Mesendoderm (in vitro differentiated cells): Measurements from ENCODE around the gene GPHN.
A peak's percentile ranks its signal among the peaks of the same experiment; 100 is the strongest.

Experiments used
- DNase-seq: peaks from one replicate; pipeline ENCODE4 v3.0.0; 2013
- H2AK5ac ChIP-seq: 2 replicates; pipeline ENCODE4 v1.6.1; 2013; ENCODE audit warnings: low read length, inconsistent platforms
- H2BK120ac ChIP-seq: 2 replicates; pipeline ENCODE4 v1.6.1; 2013; ENCODE audit warnings: low read depth, mild to moderate bottlenecking, low read length, moderate library complexity, mixed read lengths
- H2BK15ac ChIP-seq: replicated peaks from 2 replicates; pipeline ENCODE4 v1.6.1; 2013; ENCODE audit warnings: low read depth, mild to moderate bottlenecking, moderate library complexity
- H2BK5ac ChIP-seq: 2 replicates; pipeline ENCODE4 v1.6.1; 2013; ENCODE audit warnings: low read length, inconsistent platforms
- H3K18ac ChIP-seq: 2 replicates; pipeline ENCODE4 v1.6.1; 2013; ENCODE audit warnings: mild to moderate bottlenecking, low read length, mixed read lengths
- H3K23ac ChIP-seq: one replicate; pipeline ENCODE4 v1.6.1; 2013; ENCODE audit warnings: low read length
- H3K27ac ChIP-seq: 2 replicates; pipeline ENCODE4 v1.5.1; 2013; ENCODE audit warnings: low read depth, mild to moderate bottlenecking, inconsistent platforms, low read length, moderate library complexity
- H3K27me3 ChIP-seq: 2 replicates; pipeline ENCODE4 v1.6.1; 2013; ENCODE audit warnings: low read length, control low read depth, mild to moderate bottlenecking, inconsistent platforms; ENCODE audit not compliant: insufficient read depth, poor library complexity
- H3K36me3 ChIP-seq: 2 replicates; pipeline ENCODE4 v1.6.1; 2013; ENCODE audit warnings: low read length, inconsistent platforms; ENCODE audit not compliant: control insufficient read depth, insufficient read depth
- H3K4ac ChIP-seq: one replicate; pipeline ENCODE4 v1.6.1; 2013; ENCODE audit warnings: low read depth, mild to moderate bottlenecking, low read length, moderate library complexity
- H3K4me1 ChIP-seq: 2 replicates; pipeline ENCODE4 v1.6.1; 2013; ENCODE audit warnings: low read depth, low read length, inconsistent platforms; ENCODE audit not compliant: control insufficient read depth
- H3K4me2 ChIP-seq: 2 replicates; pipeline ENCODE4 v1.6.1; 2013; ENCODE audit warnings: low read length
- H3K4me3 ChIP-seq: 2 replicates; pipeline ENCODE4 v1.5.1; 2013; ENCODE audit warnings: mild to moderate bottlenecking, low read length
- H3K56ac ChIP-seq: one replicate; pipeline ENCODE4 v1.6.1; 2013; ENCODE audit warnings: low read length
- H3K79me1 ChIP-seq: 2 replicates; pipeline ENCODE4 v1.6.1; 2013; ENCODE audit warnings: low read length, inconsistent platforms
- H3K79me2 ChIP-seq: 2 replicates; pipeline ENCODE4 v1.6.1; 2013; ENCODE audit warnings: mild to moderate bottlenecking, low read length; ENCODE audit not compliant: control insufficient read depth, insufficient read depth
- H3K9ac ChIP-seq: 2 replicates; pipeline ENCODE4 v1.6.1; 2013; ENCODE audit warnings: low read length, inconsistent platforms
- H4K5ac ChIP-seq: one replicate; pipeline ENCODE4 v1.6.1; 2013; ENCODE audit warnings: low read length
- H4K8ac ChIP-seq: one replicate; pipeline ENCODE4 v1.6.1; 2013; ENCODE audit warnings: low read depth, mild to moderate bottlenecking, control low read depth, low read length, moderate library complexity
- WGBS: extraction: QIAGEN DNeasy Blood & Tissue Kit; methylation state at CpG from one replicate; pipeline ENCODE4 v1.1.7; 2013; ENCODE audit warnings: low lambda C conversion rate, missing lambda C conversion rate; ENCODE audit not compliant: insufficient coverage; ENCODE audit errors: extremely low coverage; 5-methylcytosine and 5-hydroxymethylcytosine counted together

GPHN gene

DNA sequence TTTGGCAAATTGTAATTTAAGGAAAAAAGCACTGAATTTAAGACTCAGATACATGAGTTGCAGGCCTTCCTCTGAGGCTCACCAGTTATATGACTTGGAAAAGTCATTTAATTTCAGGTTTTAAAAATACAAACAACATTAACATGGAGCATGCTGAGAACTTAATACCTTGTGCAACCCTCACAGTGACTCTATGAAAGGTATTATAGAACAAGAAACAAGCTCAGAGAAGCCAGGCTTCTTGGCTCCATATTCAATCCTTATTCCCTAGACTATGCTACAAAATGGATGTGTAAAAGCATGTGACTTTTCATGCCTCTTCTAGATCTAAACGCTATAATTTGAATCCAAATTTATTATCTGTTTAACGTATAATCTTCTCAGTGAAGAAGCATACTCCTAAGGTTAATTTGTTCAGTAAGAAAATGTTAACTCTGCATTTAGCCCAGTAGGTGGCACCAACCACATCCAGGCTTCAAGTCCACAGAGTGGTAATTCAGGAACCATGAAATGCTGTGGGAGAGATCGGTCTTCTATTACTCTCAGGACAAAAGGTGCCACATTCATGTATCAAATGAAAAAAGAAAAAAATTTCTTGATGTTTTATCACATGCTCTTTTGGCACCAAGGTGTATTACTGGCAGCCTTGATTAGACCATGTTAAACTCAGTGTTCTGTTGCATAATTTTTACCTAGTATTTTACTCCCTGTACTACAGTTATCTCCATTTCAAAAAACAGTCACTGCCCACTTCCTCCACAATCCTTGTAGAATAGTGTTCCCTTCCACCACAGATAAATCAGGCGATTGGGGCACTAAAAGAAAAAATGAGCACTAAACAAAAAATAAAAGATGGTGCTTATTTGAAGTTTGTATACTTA, 12.5 kb upstream of the GPHN start:
- Histone ChIP-seq H2BK120ac (no peak overlapping the region), H3K27me3 (no peaks in the 10 kb centered on the region), H3K4me3 (no peak overlapping the region), H3K18ac (no peak overlapping the region), H3K27ac (no peak overlapping the region), H2BK15ac (no peak overlapping the region), H4K8ac (no peak overlapping the region), H3K79me1 (no peaks in the 10 kb centered on the region), H3K56ac (no peak overlapping the region), H2BK5ac (no peak overlapping the region), H2AK5ac (no peak overlapping the region), H3K36me3 (no peaks in the 10 kb centered on the region), H3K23ac (no peak overlapping the region), H3K9ac (no peak overlapping the region), H3K4me1 (no peaks in the 10 kb centered on the region), H3K4ac (no peak overlapping the region), H3K4me2 (no peak overlapping the region), H4K5ac (no peak overlapping the region), H3K79me2 (no peaks in the 10 kb centered on the region)
- peak; percentile 68 for DNase-seq
- no CpG with 5 or more reads among the region's 4 CpGs for WGBS

DNA sequence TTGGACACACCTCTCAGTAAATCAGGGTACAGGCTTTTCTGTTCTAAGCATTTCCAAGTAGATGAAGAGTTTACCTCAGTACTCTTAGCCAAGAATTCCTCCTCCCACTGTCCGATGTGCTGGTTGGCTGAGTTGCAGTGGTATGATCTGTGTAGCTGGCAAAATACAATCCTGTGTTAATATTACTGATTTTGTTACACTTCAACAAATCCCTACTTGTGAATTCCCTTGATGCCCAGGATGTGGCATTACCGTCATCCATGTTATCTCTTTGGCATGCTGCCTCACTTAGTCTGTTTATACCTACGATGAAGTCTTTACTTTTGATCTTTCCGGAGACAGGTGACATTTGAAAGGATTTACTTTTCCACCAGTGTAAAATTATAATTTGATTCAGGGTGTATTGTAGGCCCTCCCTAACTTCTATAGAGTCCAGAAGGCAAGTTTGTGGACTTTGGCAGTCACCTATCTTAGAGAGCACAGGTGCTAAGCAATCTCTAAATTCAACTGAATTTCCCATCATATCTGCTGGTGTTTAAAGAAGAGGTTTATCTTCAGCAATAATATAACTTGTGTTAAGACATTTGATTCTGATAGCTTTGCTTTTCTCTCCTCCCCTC, 11.6 kb upstream of the GPHN start:
- no peak overlapping the region for H3K4ac ChIP-seq
- no peak overlapping the region for H3K9ac ChIP-seq
- H4K5ac ChIP-seq: no peak overlapping the region
- H3K4me1 ChIP-seq: no peaks in the 10 kb centered on the region
- H3K36me3 ChIP-seq: no peaks in the 10 kb centered on the region
- H2BK5ac ChIP-seq: no peak overlapping the region
- no peak overlapping the region for H3K4me2 ChIP-seq
- H3K27ac ChIP-seq: no peak overlapping the region
- H2BK15ac ChIP-seq: no peak overlapping the region
- no peaks in the 10 kb centered on the region for H3K27me3 ChIP-seq
- H3K23ac ChIP-seq: no peak overlapping the region
- H2AK5ac ChIP-seq: no peak overlapping the region
- H3K79me2 ChIP-seq: no peaks in the 10 kb centered on the region
- H4K8ac ChIP-seq: no peak overlapping the region
- H3K56ac ChIP-seq: no peak overlapping the region
- H3K18ac ChIP-seq: no peak overlapping the region
- no peaks in the 10 kb centered on the region for H3K79me1 ChIP-seq
- no CpG with 5 or more reads among the region's 4 CpGs for WGBS
- DNase-seq: no peak
- no peak overlapping the region for H3K4me3 ChIP-seq
- H2BK120ac ChIP-seq: no peak overlapping the region

DNA sequence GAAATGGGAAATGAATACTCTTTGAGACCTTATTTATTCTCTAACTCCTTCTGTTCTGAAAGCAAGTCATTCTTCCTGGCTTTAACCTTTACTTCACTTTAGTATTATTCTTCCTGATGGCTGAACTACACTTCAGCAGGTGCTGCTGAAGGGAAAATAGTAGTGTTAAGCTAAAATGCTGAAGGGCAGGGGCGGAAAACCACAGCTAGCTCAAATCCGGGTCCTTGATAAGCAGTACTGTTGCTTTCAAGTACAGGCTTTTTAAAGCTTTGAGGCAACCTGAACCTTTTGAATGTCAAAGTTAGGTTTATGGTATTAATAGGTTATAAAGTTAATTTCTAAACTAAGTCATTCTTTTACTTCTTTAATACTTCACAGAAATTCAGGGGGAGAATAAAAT, 11.0 kb upstream of the GPHN start:
- H2BK15ac ChIP-seq: no peak overlapping the region
- H3K18ac ChIP-seq: no peak overlapping the region
- no peak overlapping the region for H3K27ac ChIP-seq
- H2BK120ac ChIP-seq: no peak overlapping the region
- no peak overlapping the region for H3K4me3 ChIP-seq
- no peak overlapping the region for H4K5ac ChIP-seq
- H3K9ac ChIP-seq: no peak overlapping the region
- no peak for DNase-seq
- no peaks in the 10 kb centered on the region for H3K79me1 ChIP-seq
- H2BK5ac ChIP-seq: no peak overlapping the region
- no peak overlapping the region for H3K4ac ChIP-seq
- no peak overlapping the region for H3K56ac ChIP-seq
- no peak overlapping the region for H4K8ac ChIP-seq
- no peaks in the 10 kb centered on the region for H3K4me1 ChIP-seq
- WGBS: no CpG with 5 or more reads among the region's 2 CpGs
- H3K23ac ChIP-seq: no peak overlapping the region
- H3K4me2 ChIP-seq: no peak overlapping the region
- no peaks in the 10 kb centered on the region for H3K79me2 ChIP-seq
- no peak overlapping the region for H2AK5ac ChIP-seq
- H3K27me3 ChIP-seq: no peaks in the 10 kb centered on the region
- no peaks in the 10 kb centered on the region for H3K36me3 ChIP-seq

DNA sequence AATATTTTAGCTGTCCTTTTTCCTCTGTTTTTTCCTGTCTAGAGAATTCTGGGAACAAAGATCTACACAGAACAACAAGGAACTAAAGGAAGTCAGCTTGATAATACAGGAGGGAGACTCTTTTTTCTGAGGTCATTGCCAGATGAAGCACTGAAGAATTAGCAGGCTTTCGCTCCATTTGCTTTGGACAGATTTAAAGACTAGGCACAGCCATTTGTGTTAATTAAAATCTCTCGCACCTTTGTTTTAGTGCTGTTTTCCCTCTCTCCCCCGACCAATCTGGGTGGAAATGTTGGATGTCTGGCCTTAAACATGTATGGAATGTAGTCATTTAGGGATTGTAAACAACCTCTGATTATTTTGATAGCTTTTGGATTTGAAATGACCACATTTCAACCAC, 9.6 kb upstream of the GPHN start:
- H2BK120ac ChIP-seq: no peak overlapping the region
- no peak overlapping the region for H3K18ac ChIP-seq
- no peak overlapping the region for H3K4me2 ChIP-seq
- H3K9ac ChIP-seq: no peak overlapping the region
- H3K27me3 ChIP-seq: no peaks in the 10 kb centered on the region
- H3K56ac ChIP-seq: no peak overlapping the region
- H4K5ac ChIP-seq: no peak overlapping the region
- no peaks in the 10 kb centered on the region for H3K79me1 ChIP-seq
- no peaks in the 10 kb centered on the region for H3K79me2 ChIP-seq
- H2AK5ac ChIP-seq: no peak overlapping the region
- no peak overlapping the region for H2BK5ac ChIP-seq
- no peak overlapping the region for H3K23ac ChIP-seq
- DNase-seq: peak; percentile 68
- no peak overlapping the region for H2BK15ac ChIP-seq
- WGBS: no CpG with 5 or more reads among the region's 3 CpGs
- no peak overlapping the region for H3K27ac ChIP-seq
- H3K4ac ChIP-seq: no peak overlapping the region
- no peak overlapping the region for H4K8ac ChIP-seq
- H3K4me1 ChIP-seq: no peaks in the 10 kb centered on the region
- H3K4me3 ChIP-seq: no peak overlapping the region
- no peaks in the 10 kb centered on the region for H3K36me3 ChIP-seq

DNA sequence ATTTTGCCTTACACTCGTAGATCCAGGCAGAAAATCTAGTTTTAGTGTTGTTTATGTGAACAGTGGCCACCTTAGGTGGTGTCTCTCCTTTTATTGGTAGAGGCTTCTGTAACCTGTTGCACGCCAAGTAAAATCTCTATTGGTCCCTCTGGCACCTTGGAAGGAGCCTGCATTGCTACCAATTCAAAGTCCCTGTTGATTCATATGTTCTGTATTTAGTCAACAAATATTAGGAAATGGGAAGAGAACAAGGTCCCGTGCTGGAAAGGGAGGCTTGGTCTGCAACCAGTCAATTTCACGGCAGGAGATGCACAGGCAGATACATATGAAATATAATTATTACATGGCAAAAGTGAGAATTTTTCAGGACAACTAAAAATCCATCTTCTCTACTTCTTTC, 6.4 kb upstream of the GPHN start:
- Histone ChIP-seq H3K79me2 (no peaks in the 10 kb centered on the region), H3K18ac (no peak overlapping the region), H3K9ac (no peak overlapping the region), H3K4ac (no peak overlapping the region), H2BK15ac (no peak overlapping the region), H2BK120ac (no peak overlapping the region), H3K56ac (no peak overlapping the region), H3K4me1 (no peaks in the 10 kb centered on the region), H3K23ac (no peak overlapping the region), H4K5ac (no peak overlapping the region), H4K8ac (no peak overlapping the region), H3K36me3 (no peaks in the 10 kb centered on the region), H3K79me1 (no peaks in the 10 kb centered on the region), H3K4me2 (no peak overlapping the region), H3K27me3 (no peaks in the 10 kb centered on the region), H2AK5ac (no peak overlapping the region), H3K27ac (no peak overlapping the region), H2BK5ac (no peak overlapping the region), H3K4me3 (no peak overlapping the region)
- no CpG with 5 or more reads among the region's 4 CpGs for WGBS
- no peak for DNase-seq
